IMR-90 (cell line): ENCODE data around the gene PSMA1. TPM values are rescaled to one million over a fixed set of nuclear protein-coding genes. Genes with fewer than 3 reads are reported as not detected.

Experiments used
- ATAC-seq: fragments of 200-7000 bp; cut with Tn5 transposase; 2 replicates; pipeline ENCODE4 v1.9.1; 2020; ENCODE audit warnings: low read depth, mild to moderate bottlenecking, moderate library complexity
- BruUV-seq: library from RNA; stranded (reverse); fragments of 400-500 nt; replicated peaks from 2 replicates; lab custom pipeline; 2021; lab: Mats Ljungman, UMichigan
- CTCF ChIA-PET: fragments of 300-600 bp; formaldehyde crosslinking; extraction: SDS; loops from one replicate; lab custom pipeline; 2021; ENCODE audit warnings: antibody characterized with exemption; lab: Yijun Ruan, JAX
- POLR2A ChIA-PET: fragments of 300-600 bp; sonication (Branson Sonifier 250); formaldehyde crosslinking; loops from one replicate; lab custom pipeline; 2022; ENCODE audit warnings: antibody characterized with exemption; ENCODE audit not compliant: unreplicated experiment; lab: Charles Lee
- DNase-seq: peaks from one replicate; pipeline ENCODE4 v3.0.0; 2013
- H2AFZ ChIP-seq: replicated peaks from 2 replicates; pipeline ENCODE3; 2013; ENCODE audit warnings: low read length, mild to moderate bottlenecking; ENCODE audit not compliant: poor library complexity
- H2AK5ac ChIP-seq: 2 replicates; pipeline ENCODE4 v1.6.1; 2013; ENCODE audit warnings: low read depth, low read length, inconsistent platforms
- H2AK9ac ChIP-seq: replicated peaks from 2 replicates; pipeline ENCODE3; 2013; ENCODE audit warnings: mild to moderate bottlenecking, low read depth, low read length, moderate library complexity; ENCODE audit not compliant: poor library complexity
- H2BK120ac ChIP-seq: 2 replicates; pipeline ENCODE4 v1.6.1; 2013; ENCODE audit warnings: low read depth, low read length, inconsistent platforms
- H2BK15ac ChIP-seq: 3 replicates; pipeline ENCODE4 v1.6.1; 2013; ENCODE audit warnings: low read depth, low read length, inconsistent platforms
- H2BK20ac ChIP-seq: 2 replicates; pipeline ENCODE4 v1.6.1; 2013; ENCODE audit warnings: low read depth, mild to moderate bottlenecking, inconsistent platforms, low read length, moderate library complexity
- H2BK5ac ChIP-seq: 2 replicates; pipeline ENCODE4 v1.6.1; 2013; ENCODE audit warnings: mild to moderate bottlenecking, low read depth, low read length, inconsistent platforms; ENCODE audit not compliant: poor library complexity, severe bottlenecking
- H3K14ac ChIP-seq: replicated peaks from 2 replicates; pipeline ENCODE4 v1.6.1; 2013; ENCODE audit warnings: low read depth, low read length, inconsistent platforms
- H3K18ac ChIP-seq: 2 replicates; pipeline ENCODE4 v1.6.1; 2013; ENCODE audit warnings: low read depth, low read length, control low read depth
- H3K23ac ChIP-seq: 2 replicates; pipeline ENCODE4 v1.6.1; 2013; ENCODE audit warnings: low read depth, low read length, inconsistent platforms
- H3K27ac ChIP-seq: 2 replicates; pipeline ENCODE4 v1.5.1; 2013; ENCODE audit warnings: mild to moderate bottlenecking, control low read depth, low read length; ENCODE audit not compliant: insufficient read depth
- H3K27me3 ChIP-seq: 2 replicates; pipeline ENCODE4 v1.6.1; 2013; ENCODE audit warnings: low read length; ENCODE audit not compliant: control insufficient read depth, insufficient read depth
- H3K36me3 ChIP-seq: 2 replicates; pipeline ENCODE4 v1.6.1; 2013; ENCODE audit warnings: low read length, mixed read lengths; ENCODE audit not compliant: control insufficient read depth, insufficient read depth
- H3K4ac ChIP-seq: 2 replicates; pipeline ENCODE4 v1.6.1; 2013; ENCODE audit warnings: low read depth, low read length, inconsistent platforms
- H3K4me1 ChIP-seq: 2 replicates; pipeline ENCODE4 v1.6.1; 2013; ENCODE audit warnings: low read length, mixed read lengths; ENCODE audit not compliant: control insufficient read depth, insufficient read depth
- H3K4me2 ChIP-seq: 2 replicates; pipeline ENCODE4 v1.6.1; 2013; ENCODE audit warnings: low read depth, mild to moderate bottlenecking, control low read depth, low read length, moderate library complexity
- H3K4me3 ChIP-seq: 2 replicates; pipeline ENCODE4 v1.5.1; 2013; ENCODE audit warnings: low read depth, mild to moderate bottlenecking, control low read depth, low read length, moderate library complexity; ENCODE audit not compliant: insufficient read depth
- H3K56ac ChIP-seq: 2 replicates; pipeline ENCODE4 v1.6.1; 2013; ENCODE audit warnings: low read length, inconsistent platforms; ENCODE audit not compliant: insufficient read depth; ENCODE audit errors: extremely low read depth
- H3K79me1 ChIP-seq, 2 experiments: 2 replicates each; pipeline ENCODE4 v1.6.1; 2013; ENCODE audit warnings: low read length in 2 of 2, inconsistent platforms in 1 of 2, low read depth in 1 of 2
- H3K9ac ChIP-seq: 2 replicates; pipeline ENCODE4 v1.6.1; 2013; ENCODE audit warnings: low read depth, low read length, control low read depth
- H3K9me1 ChIP-seq: 2 replicates; pipeline ENCODE4 v1.6.1; 2013; ENCODE audit warnings: low read length, inconsistent platforms; ENCODE audit not compliant: insufficient read depth
- H3K9me3 ChIP-seq: 2 replicates; pipeline ENCODE4 v1.6.1; 2013; ENCODE audit warnings: low read length; ENCODE audit not compliant: control insufficient read depth, insufficient read depth
- H4K20me1 ChIP-seq: 2 replicates; pipeline ENCODE4 v1.6.1; 2013; ENCODE audit warnings: low read length, inconsistent platforms; ENCODE audit not compliant: insufficient read depth
- H4K5ac ChIP-seq: 2 replicates; pipeline ENCODE4 v1.6.1; 2013; ENCODE audit warnings: mild to moderate bottlenecking, low read depth, low read length, control low read depth
- H4K8ac ChIP-seq, 2 experiments: 2 replicates each; pipeline ENCODE4 v1.6.1; 2013; ENCODE audit warnings: low read depth in 2 of 2, low read length in 2 of 2, control low read depth in 1 of 2, inconsistent platforms in 1 of 2
- H4K91ac ChIP-seq: 2 replicates; pipeline ENCODE4 v1.6.1; 2013; ENCODE audit warnings: low read depth, low read length, inconsistent platforms; ENCODE audit not compliant: insufficient read depth
- BHLHE40 ChIP-seq: fragments of 150-350 bp; IDR thresholded peaks from 2 replicates; pipeline ENCODE4 v1.6.1; 2016; ENCODE audit warnings: mild to moderate bottlenecking, low read depth, low read length
- FOS ChIP-seq: fragments of 150-350 bp; IDR thresholded peaks from 2 replicates; pipeline ENCODE4 v1.6.1; 2016; ENCODE audit warnings: low read depth, low read length
- MAFK ChIP-seq: IDR thresholded peaks from 2 replicates; pipeline ENCODE4 v1.6.1; 2012; ENCODE audit warnings: low read depth, low read length, improper control_type of control experiment
- MAZ ChIP-seq: IDR thresholded peaks from 2 replicates; pipeline ENCODE4 v1.6.1; 2012; ENCODE audit warnings: low read depth, mild to moderate bottlenecking, low read length, improper control_type of control experiment, moderate library complexity, borderline replicate concordance
- MXI1 ChIP-seq: IDR thresholded peaks from 2 replicates; pipeline ENCODE4 v1.6.1; 2012; ENCODE audit warnings: low read depth, mild to moderate bottlenecking, low read length, moderate library complexity, borderline replicate concordance
- NFE2L2 ChIP-seq: fragments of 150-350 bp; IDR thresholded peaks from 2 replicates; pipeline ENCODE4 v1.6.1; 2016; ENCODE audit warnings: low read depth, mild to moderate bottlenecking, low read length
- RAD21 ChIP-seq: IDR thresholded peaks from 2 replicates; pipeline ENCODE4 v1.6.1; 2012; ENCODE audit warnings: low read length, improper control_type of control experiment
- RCOR1 ChIP-seq: IDR thresholded peaks from 2 replicates; pipeline ENCODE4 v1.6.1; 2012; ENCODE audit warnings: mild to moderate bottlenecking, low read length, improper control_type of control experiment; ENCODE audit not compliant: insufficient replicate concordance
- RFX5 ChIP-seq: IDR thresholded peaks from 2 replicates; pipeline ENCODE4 v1.8.0; 2012; ENCODE audit warnings: low read depth, mild to moderate bottlenecking, low read length, moderate library complexity
- SMC3 ChIP-seq: fragments of 150-350 bp; IDR thresholded peaks from 2 replicates; pipeline ENCODE4 v1.6.1; 2016; ENCODE audit warnings: low read depth, mild to moderate bottlenecking, antibody characterized with exemption, low read length, moderate library complexity
- WGBS, 2 experiments: methylation state at CpG; one replicate each; pipeline versions ENCODE4 v1.1.5 to v1.1.7; 2013; ENCODE audit warnings: missing lambda C conversion rate in 2 of 2; ENCODE audit not compliant: insufficient read length in 1 of 2; ENCODE audit errors: extremely low coverage in 2 of 2; 5-methylcytosine and 5-hydroxymethylcytosine counted together
- dilution Hi-C: fragments of 300-500 bp; cut with HindIII; formaldehyde crosslinking; loops from one replicate; pipeline ENCODE4 v1.14.3; 2018; ENCODE audit warnings: low sequenced_read_pairs; ENCODE audit not compliant: unreplicated experiment
- in situ Hi-C: fragments of 300-500 bp; cut with MboI; formaldehyde crosslinking; loops from 3 replicates; pipeline ENCODE4 v1.14.3; 2019; ENCODE audit warnings: low sequenced_read_pairs, inconsistent platforms, mixed read lengths
- intact Hi-C: fragments of 100-400 bp; cut with micrococcal nuclease; formaldehyde crosslinking; loops from 2 replicates; pipeline ENCODE4 v1.10.0; 2022
- polyA plus RNA-seq, 3 experiments: library from polyadenylated mRNA; depleted of rRNA; stranded (reverse); fragments of >200 nt; gene quantifications; 2 replicates each; pipeline ENCODE4 v1.2.3, GENCODE V29; 2012; ENCODE audit warnings: low replicate concordance in 1 of 3
- total RNA-seq: library from RNA; depleted of rRNA; stranded (reverse); fragments of >200 nt; gene quantifications from 2 replicates; pipeline ENCODE4 v1.2.3, GENCODE V29; 2012
- TF ChIP-seq, protein P1 (sequence below): fragments of 150-350 bp; IDR thresholded peaks from 2 replicates; pipeline ENCODE4 v1.6.1; 2016; ENCODE audit warnings: low read depth, mild to moderate bottlenecking, low read length, moderate library complexity, borderline replicate concordance
- TF ChIP-seq, protein P2 (sequence below): conservative IDR thresholded peaks from 2 replicates; pipeline ENCODE4 v1.5.1; 2012; ENCODE audit warnings: mild to moderate bottlenecking, low read depth, low read length, improper control_type of control experiment
- TF ChIP-seq, protein P3 (sequence below): fragments of 150-350 bp; IDR thresholded peaks from 2 replicates; pipeline ENCODE4 v1.6.1; 2017; ENCODE audit warnings: mild to moderate bottlenecking, antibody characterized with exemption, low read length, low read depth

PSMA1 gene
- total and polyA plus RNA-seq, 2 of the 4 experiments (the other 2 are of a cell fraction) = 179 to 194 TPM

DNA sequence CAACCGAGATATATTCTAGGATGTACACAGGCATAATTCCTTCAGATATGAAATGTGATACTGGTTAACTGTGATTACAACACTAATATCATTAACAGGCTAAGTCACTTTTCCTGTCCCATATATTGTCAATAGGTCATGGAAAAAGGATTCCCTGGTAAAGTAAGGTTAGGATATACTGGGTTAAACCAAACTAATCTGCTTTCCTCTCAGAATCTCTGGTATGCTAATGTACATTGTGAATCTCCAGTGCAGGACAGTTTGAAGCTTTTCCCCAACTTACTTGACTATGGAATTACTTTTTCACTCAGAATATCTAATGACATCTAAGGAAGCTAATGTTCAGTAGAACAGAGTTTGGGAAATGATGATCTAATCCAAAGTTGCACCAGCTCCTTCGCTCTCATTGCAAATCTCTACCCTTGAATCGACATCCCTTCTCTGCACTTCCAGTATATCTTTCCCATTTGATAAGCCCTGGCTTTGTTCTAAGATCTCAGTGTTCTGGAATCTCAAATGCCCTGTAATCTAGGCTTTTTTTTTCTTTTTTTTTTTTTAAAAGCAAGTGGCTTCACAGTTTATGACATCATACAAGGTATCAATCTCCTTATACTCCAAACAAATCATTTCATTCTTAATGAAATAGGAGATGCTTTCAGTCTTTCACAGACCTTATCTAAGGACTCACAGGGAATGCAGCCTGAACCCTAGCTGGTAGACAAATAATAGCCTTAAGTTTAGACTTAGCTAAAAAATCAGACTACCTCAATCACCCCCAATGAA lies 64.3 kb downstream of the PSMA1 start:
- DNase-seq (peak; percentile 66), ATAC-seq (peak; percentile 35)
- ChIA-PET CTCF (interaction anchor here (0.6 to 2.6 kb wide), 21 partner anchors 10 to 200 kb away, joined by 3 to 27 read pairs (median 5); no protein-coding TSS in a partner anchor), POLR2A (interaction anchor here (0.6 kb wide), 4 partner anchors 9 to 1893 kb away, joined by 4 to 8 read pairs (median 6); no protein-coding TSS in a partner anchor)
- Histone ChIP-seq H3K9me3 (no peaks in the 10 kb centered on the region), H4K8ac (no peak overlapping the region), H3K79me1 (peaks cover 0 to 4% of the 10 kb centered on the region in 2 experiments; a peak in 1 of 4 replicates), H3K36me3 (peaks cover 31% of the 10 kb centered on the region), H3K9me1 (peaks cover 4% of the 10 kb centered on the region; the same call in 1 of the 2 replicates), H3K4me3 (no peak overlapping the region), H2AFZ (no peak overlapping the region), H3K18ac (no peak overlapping the region), H2BK20ac (no peak overlapping the region), H3K4ac (no peak overlapping the region), H3K27ac (peak overlapping the region; percentile 60; the same call in 1 of the 2 replicates), H2AK5ac (no peak overlapping the region), H3K4me2 (no peak overlapping the region), H3K27me3 (no peaks in the 10 kb centered on the region), H3K9ac (no peak overlapping the region), H3K14ac (no peak overlapping the region), H4K5ac (no peak overlapping the region), H2BK120ac (no peak overlapping the region), H4K91ac (no peak overlapping the region), H3K4me1 (peaks cover 1% of the 10 kb centered on the region), H2BK5ac (no peak overlapping the region), H3K23ac (no peak overlapping the region), H2BK15ac (no peak overlapping the region), H2AK9ac (no peak overlapping the region), H4K20me1 (peaks cover 4% of the 10 kb centered on the region; the same call in 1 of the 2 replicates), H3K56ac (no peak overlapping the region)
- no CpG with 5 or more reads among the region's 3 CpGs for WGBS, 2 experiments
- dilution Hi-C loops = loop anchor here (25.0 kb wide), 1 partner anchor 144 kb away; no protein-coding TSS in a partner anchor
- no TSS peak for BruUV-seq
- in situ Hi-C loops = no loop called here
- intact Hi-C loops = loop anchor here (1.0 to 2.0 kb wide), 2 partner anchors 97 to 156 kb away; partner anchors contain the start of gene RRAS2
- TF ChIP-seq, protein P1, sequence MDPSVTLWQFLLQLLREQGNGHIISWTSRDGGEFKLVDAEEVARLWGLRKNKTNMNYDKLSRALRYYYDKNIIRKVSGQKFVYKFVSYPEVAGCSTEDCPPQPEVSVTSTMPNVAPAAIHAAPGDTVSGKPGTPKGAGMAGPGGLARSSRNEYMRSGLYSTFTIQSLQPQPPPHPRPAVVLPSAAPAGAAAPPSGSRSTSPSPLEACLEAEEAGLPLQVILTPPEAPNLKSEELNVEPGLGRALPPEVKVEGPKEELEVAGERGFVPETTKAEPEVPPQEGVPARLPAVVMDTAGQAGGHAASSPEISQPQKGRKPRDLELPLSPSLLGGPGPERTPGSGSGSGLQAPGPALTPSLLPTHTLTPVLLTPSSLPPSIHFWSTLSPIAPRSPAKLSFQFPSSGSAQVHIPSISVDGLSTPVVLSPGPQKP = no peak
- TF ChIP-seq MAZ = no peak
- no peak for TF ChIP-seq NFE2L2
- no peak for TF ChIP-seq SMC3
- TF ChIP-seq MAFK = no peak
- no peak for TF ChIP-seq RAD21
- TF ChIP-seq RCOR1 = no peak
- TF ChIP-seq, protein P2, sequence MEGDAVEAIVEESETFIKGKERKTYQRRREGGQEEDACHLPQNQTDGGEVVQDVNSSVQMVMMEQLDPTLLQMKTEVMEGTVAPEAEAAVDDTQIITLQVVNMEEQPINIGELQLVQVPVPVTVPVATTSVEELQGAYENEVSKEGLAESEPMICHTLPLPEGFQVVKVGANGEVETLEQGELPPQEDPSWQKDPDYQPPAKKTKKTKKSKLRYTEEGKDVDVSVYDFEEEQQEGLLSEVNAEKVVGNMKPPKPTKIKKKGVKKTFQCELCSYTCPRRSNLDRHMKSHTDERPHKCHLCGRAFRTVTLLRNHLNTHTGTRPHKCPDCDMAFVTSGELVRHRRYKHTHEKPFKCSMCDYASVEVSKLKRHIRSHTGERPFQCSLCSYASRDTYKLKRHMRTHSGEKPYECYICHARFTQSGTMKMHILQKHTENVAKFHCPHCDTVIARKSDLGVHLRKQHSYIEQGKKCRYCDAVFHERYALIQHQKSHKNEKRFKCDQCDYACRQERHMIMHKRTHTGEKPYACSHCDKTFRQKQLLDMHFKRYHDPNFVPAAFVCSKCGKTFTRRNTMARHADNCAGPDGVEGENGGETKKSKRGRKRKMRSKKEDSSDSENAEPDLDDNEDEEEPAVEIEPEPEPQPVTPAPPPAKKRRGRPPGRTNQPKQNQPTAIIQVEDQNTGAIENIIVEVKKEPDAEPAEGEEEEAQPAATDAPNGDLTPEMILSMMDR = no peak
- no peak for TF ChIP-seq BHLHE40
- TF ChIP-seq RFX5 = no peak
- TF ChIP-seq, protein P3, sequence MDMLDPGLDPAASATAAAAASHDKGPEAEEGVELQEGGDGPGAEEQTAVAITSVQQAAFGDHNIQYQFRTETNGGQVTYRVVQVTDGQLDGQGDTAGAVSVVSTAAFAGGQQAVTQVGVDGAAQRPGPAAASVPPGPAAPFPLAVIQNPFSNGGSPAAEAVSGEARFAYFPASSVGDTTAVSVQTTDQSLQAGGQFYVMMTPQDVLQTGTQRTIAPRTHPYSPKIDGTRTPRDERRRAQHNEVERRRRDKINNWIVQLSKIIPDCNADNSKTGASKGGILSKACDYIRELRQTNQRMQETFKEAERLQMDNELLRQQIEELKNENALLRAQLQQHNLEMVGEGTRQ = no peak
- TF ChIP-seq FOS = no peak
- no peak for TF ChIP-seq MXI1
